ENCODE measurements around the gene CCDC71L.
"Not testable (repeated sequence)": the region's sequence is repeated elsewhere in the genome, so short reads cannot be mapped to it uniquely, and the experiment has no call there.

The CCDC71L gene

GRCh38 chr7:106660862-106661720 lies at the start of gene CCDC71L:
TSS of gene CCDC71L (minus strand) at chr7:106661158. CDS start at chr7:106660896, 262 bp downstream.
- DNase-seq = peak; percentile 92

- not testable (repeated sequence) for DNase-seq
These were observed 48.6 kb upstream of the CCDC71L start for GRCh38 chr7:106709604-106710003.

GRCh38 chr7:106704000-106704840 lies 43.3 kb upstream of the CCDC71L start:
- DNase-seq = no peak

GRCh38 chr7:106693677-106694353 lies 32.9 kb upstream of the CCDC71L start:
- no peak for DNase-seq

GRCh38 chr7:106692450-106693051 lies 31.6 kb upstream of the CCDC71L start:
- DNase-seq = no peak

GRCh38 chr7:106688161-106688560 lies 27.2 kb upstream of the CCDC71L start:
- not testable (repeated sequence) for DNase-seq

- DNase-seq = no peak
These were observed 23.0 kb upstream of the CCDC71L start for GRCh38 chr7:106683941-106684340.

GRCh38 chr7:106681815-106682495 lies 21.0 kb upstream of the CCDC71L start:
- no peak for DNase-seq

- DNase-seq = peak; percentile 4
These were observed 18.4 kb upstream of the CCDC71L start for GRCh38 chr7:106679153-106679931.

GRCh38 chr7:106678795-106679152 lies 17.8 kb upstream of the CCDC71L start:
- DNase-seq = no peak

- DNase-seq = not testable (repeated sequence)
These were observed 15.5 kb upstream of the CCDC71L start for GRCh38 chr7:106676506-106676905.

GRCh38 chr7:106673688-106674087 lies 12.7 kb upstream of the CCDC71L start:
- not testable (repeated sequence) for DNase-seq

GRCh38 chr7:106671930-106672329 lies 11.0 kb upstream of the CCDC71L start:
- DNase-seq = not testable (repeated sequence)

- no peak for DNase-seq
These were observed 10.2 kb upstream of the CCDC71L start for GRCh38 chr7:106671160-106671559.

GRCh38 chr7:106668861-106669524 lies 8.0 kb upstream of the CCDC71L start:
- DNase-seq = no peak

GRCh38 chr7:106666353-106666752 lies 5.4 kb upstream of the CCDC71L start:
- no peak for DNase-seq

- DNase-seq = no peak
These were observed 3.4 kb upstream of the CCDC71L start for GRCh38 chr7:106664343-106664742.

GRCh38 chr7:106659963-106660861 lies 746 bp downstream of the CCDC71L start:
- DNase-seq = peak; percentile 86

- DNase-seq = no peak
These were observed 1.6 kb downstream of the CCDC71L start for GRCh38 chr7:106659166-106659962.

Data from stimulated activated CD4-positive, alpha-beta T cell treated with anti-CD3 and anti-CD28 coated beads, Interleukin-4, amount 100 ng/mL, for 1 hour (primary cell).